A673 (cell line): Measurements from ENCODE around the gene CCT8.

Source experiments
- CTCF ChIP-seq: fragments of 300-800, 200-600 bp; sonication (generic); conservative IDR thresholded peaks from 2 replicates; pipeline ENCODE4 v1.5.1; 2017; ENCODE audit warnings: low read depth, mild to moderate bottlenecking, antibody characterized with exemption, low read length, moderate library complexity, mixed read lengths
- EZH2 ChIP-seq: fragments of 200-600 bp; sonication (generic); IDR thresholded peaks from 2 replicates; pipeline ENCODE4 v1.6.1; 2017; ENCODE audit warnings: borderline replicate concordance, low read depth, mild to moderate bottlenecking, mixed read lengths, antibody characterized with exemption, low read length; ENCODE audit not compliant: poor library complexity, severe bottlenecking

- TF ChIP-seq CTCF (no peak), EZH2 (no peak)
These were observed 30.8 kb upstream of the CCT8 start for GRCh38 chr21:29104239-29104708.
